ENCODE measurements around the gene ANXA3.
"Not testable (repeated sequence)": the region's sequence is repeated elsewhere in the genome, so short reads cannot be mapped to it uniquely, and the experiment has no call there.

The ANXA3 gene, protein sequence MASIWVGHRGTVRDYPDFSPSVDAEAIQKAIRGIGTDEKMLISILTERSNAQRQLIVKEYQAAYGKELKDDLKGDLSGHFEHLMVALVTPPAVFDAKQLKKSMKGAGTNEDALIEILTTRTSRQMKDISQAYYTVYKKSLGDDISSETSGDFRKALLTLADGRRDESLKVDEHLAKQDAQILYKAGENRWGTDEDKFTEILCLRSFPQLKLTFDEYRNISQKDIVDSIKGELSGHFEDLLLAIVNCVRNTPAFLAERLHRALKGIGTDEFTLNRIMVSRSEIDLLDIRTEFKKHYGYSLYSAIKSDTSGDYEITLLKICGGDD

DNA sequence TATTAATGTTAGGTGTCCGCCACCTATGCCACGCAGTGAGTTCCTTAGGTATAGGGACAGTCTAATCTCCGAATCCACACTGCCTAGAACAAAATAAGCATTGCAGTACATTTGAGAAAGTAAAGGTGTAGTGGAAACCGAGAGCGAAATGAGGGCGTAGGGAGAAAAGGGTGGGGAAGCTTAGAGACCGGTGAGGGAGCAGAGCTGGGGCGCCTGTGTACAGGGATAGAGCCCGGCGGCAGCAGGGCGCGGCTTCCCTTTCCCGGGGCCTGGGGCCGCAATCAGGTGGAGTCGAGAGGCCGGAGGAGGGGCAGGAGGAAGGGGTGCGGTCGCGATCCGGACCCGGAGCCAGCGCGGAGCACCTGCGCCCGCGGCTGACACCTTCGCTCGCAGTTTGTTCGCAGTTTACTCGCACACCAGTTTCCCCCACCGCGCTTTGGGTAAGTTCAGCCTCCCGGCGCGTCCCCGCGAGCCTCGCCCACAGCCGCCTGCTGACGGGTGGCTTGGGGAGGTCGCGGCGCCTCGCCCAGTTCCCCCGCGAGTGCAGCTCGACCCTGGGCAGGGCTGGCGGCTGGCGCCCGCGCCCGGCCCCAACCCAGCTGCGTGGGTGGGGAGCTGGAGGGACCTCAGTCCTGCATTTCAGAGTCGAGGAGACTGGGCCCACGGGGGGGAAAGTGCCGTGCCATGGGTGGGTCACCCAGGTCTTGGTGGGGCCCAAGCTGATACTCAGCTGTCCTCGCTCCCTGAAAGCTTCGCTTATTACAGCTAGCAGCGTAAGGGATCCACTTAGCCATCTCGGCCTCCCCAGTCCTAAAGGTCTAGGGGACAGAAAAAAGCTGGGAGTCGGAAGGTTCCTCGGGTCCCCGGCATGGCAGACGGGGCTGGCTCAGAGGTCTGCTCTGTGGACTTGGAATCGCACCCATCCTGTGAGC lies at the start of gene ANXA3:
TSS of gene ANXA3 (plus strand) at position 351 of the 932 bp plus-strand sequence. CDS start 2,704 bp downstream, outside the sequence.
- no peak for DNase-seq

GRCh38 chr4:78506260-78506659 lies 45.3 kb upstream of the ANXA3 start:
- not testable (repeated sequence) for DNase-seq

- DNase-seq, result no peak
Observed at GRCh38 chr4:78509043-78509442, 42.5 kb upstream of the ANXA3 start.

GRCh38 chr4:78510108-78510507 lies 41.5 kb upstream of the ANXA3 start:
- no peak for DNase-seq

GRCh38 chr4:78510681-78511080 lies 40.9 kb upstream of the ANXA3 start:
- DNase-seq, result no peak

- no peak for DNase-seq
Observed at GRCh38 chr4:78512357-78512920, 39.1 kb upstream of the ANXA3 start.

DNA sequence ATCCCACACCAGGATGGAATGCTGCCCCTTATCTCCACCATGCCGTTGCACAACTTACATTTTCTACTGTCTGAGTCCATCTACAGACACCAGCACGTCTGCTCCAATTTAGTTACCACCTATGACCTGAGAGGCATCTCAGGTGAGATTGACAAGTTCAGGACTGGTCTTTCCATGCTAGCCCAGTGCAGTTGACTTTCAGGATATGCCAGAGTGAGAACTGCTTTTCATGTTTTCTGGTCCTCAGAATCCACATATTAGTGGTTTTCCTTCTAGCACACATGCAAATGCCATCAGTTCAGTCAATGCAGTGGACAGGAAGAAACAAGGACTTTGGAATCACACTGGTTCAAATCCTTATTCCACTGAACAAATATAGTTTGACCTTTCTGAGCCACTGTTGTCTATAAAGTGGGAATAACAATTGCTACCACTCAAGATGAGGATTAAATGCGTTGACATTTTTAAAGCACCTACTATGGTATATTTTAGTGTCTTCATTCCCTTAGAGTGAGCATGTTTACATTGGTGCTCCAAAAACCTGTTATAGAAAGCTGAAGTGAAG lies 38.1 kb upstream of the ANXA3 start:
- no peak for DNase-seq

- no peak for DNase-seq
Observed at GRCh38 chr4:78517050-78517652, 34.4 kb upstream of the ANXA3 start.

DNA sequence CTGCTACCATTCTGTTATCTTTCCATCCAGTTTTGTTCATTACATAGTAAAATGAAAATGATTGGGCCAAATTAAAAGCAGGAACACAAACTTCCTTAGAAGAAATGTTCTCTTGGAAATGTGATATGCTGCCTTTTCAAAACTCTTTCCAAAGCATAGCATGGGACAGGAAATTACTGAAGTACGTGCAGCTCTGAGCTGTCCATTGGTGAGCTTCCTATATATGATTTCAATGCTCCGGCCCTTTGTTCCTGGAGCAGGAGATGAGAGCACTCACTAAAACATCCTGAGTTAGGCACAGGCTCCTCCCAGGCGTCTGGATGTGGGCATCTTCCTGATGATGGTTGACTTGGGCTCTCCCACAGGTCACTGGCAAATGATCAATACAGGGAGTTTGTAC lies 33.0 kb upstream of the ANXA3 start:
- no peak for DNase-seq

DNA sequence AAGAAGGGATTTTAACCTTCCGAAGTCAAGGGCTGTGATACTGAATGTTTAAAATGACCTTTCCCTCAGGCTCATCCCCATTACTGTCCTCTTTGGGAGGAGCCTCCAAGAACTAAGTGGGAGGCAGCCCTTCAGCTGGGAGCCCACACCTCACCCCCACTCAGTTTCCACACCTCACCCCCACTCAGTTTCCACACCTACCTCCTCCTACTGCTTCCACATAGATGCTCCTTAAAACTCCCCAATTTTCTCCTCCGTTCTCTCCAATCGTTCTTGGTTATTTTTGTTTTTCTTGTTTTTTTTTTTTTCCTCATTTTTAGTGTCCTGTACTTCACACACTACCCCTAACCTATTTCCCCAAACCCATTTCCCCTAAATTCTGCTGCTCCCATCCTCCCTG lies 31.6 kb upstream of the ANXA3 start:
- DNase-seq, result no peak

DNA sequence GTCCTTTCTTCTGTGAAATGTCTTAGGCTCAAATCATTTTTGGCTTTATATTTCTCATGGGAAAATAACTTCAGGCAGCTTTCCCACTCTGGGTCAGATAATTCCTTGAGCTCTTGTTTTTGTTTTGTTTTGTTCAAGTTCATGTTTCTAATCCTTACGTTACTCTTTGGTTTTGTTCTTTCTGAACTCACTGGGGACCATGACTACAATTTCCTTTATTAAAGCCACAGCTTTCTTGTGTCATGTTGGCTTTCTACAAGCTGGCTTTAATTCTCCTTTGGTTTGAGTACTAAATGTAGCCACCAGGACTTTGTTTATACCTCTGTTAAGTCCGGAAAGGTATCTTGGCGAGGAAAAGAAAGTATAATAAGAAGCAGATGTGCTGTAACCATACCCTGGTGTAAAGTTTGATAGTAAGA lies 30.8 kb upstream of the ANXA3 start:
- DNase-seq, result no peak

DNA sequence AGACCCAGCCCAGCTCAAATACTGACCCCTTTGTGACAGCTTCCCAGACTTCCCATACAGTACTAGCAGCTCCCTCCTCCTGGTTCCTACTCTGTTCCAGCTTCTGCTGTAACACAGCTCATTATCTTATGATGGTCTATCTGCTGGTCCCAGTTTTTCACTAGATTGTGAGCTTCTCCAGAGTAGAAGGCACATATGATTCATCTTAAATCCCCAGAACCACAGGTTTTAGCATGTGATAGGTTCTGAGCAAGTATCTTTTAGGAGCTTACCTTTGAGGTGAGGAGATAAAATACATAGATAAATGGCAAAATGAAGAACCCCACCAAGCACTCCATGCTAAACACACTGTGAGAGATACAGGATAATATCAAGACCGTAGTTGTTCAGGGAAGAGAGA lies 27.6 kb upstream of the ANXA3 start:
- no peak for DNase-seq

DNA sequence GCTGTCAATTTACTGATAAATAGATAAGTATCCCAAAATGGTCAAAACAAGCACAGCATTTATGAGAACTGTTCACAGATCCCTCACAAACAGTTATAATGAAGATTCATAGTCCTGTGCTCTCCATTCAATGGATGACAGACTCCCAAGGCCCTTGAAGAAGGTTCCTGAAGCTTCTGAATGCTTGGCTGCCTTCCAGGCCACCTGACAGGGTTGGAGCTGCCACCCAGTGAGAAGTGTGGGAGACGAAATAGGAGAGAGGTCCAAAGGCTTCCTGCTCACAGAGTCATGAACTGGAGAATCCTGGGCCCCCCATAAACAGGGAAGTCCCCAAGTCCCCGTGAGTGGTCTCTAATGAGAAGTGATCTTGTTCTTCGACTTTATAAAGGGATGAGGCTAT lies 26.0 kb upstream of the ANXA3 start:
- no peak for DNase-seq

- no peak for DNase-seq
Observed at GRCh38 chr4:78527103-78527502, 24.5 kb upstream of the ANXA3 start.

DNA sequence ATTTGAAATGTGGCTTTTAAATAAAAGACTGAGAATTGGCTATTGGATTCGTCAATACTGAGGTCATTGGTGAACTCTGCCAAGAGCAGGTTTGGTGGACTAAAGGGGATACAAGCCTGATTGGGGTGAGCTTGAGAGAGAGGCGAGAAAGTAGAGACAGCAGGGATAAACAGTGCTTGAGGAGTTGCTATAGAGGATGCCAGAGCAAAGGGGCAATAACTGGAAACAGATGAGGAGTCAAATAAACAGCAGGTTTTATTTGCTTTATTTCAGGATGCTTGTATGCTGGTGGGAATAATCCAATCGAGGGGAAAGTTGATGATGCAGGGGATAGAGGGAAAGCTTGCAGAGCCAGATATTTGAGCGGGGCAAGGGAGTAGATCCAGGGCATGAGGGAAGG lies 24.0 kb upstream of the ANXA3 start:
- DNase-seq, result no peak

DNA sequence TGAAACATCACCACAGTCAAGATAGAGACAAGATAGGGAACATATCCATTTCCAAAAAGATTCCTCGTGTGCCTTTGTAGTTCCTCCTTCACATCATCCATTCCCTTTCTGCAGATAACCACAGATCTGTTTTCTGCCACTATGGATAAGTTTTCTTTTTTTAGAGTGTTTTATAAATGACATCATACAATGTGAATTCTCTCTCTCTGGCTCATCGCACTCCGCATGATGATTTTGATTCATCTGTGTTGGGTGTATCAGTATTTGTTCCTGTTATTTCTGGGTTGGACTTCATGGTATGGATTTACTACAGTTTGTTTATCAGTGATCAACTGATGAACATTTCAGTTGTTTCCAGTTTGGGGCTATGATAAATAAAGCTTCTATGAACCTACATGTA lies 23.2 kb upstream of the ANXA3 start:
- no peak for DNase-seq

DNA sequence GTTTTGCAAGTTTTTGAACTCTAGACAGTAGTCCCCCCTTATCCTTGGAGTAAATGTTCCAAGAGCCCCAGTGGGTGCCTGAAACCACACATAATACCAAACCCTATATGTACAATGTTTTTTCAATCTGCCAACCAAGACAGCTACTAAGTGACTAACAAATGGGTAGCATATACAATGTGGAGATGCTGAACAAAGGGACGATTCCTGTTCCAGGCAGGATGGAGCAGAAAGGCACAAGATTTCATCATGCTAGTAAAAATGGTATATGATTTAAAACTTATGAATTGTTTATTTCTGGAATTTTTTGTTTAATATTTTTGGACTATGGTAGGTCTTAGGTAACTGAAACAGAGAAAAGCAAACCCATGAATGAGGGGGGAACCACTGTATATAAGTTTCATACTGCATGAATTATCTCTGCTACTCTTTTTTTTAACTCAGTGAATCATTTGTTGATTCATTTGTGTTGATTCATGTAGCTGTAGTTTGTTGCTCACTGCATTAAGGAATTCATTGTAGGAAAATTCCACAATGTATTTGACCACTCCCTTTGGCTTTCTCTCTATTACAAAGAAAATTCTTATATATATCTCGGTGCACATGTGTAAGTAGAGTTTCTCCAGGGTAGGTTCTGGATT lies 21.9 kb upstream of the ANXA3 start:
- DNase-seq, result no peak

- DNase-seq, result no peak
Observed at GRCh38 chr4:78532046-78532445, 19.5 kb upstream of the ANXA3 start.

- no peak for DNase-seq
Observed at GRCh38 chr4:78533854-78534253, 17.7 kb upstream of the ANXA3 start.

- DNase-seq, result no peak
Observed at GRCh38 chr4:78534286-78534955, 17.1 kb upstream of the ANXA3 start.

DNA sequence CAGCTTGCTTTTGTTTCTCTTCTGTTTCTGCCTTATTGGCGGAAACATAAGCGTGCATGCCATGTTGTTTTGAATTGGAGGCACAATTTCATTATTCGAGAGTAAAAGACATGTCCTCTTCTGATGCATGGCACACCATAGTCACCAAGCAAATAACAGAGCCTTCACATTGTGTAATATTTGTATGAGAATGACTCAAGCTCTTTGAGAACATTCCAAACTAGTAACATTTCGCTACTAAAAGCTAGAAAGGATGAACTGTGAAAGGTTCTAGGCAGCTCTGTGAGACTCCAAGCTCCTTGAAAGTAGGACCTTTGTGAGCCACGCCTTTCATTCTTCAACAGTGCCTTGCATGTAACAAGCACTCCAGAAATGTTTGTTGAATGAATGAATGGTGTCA lies 9.2 kb upstream of the ANXA3 start:
- no peak for DNase-seq
